ENCODE results near the gene RASEF.

The RASEF gene

DNA sequence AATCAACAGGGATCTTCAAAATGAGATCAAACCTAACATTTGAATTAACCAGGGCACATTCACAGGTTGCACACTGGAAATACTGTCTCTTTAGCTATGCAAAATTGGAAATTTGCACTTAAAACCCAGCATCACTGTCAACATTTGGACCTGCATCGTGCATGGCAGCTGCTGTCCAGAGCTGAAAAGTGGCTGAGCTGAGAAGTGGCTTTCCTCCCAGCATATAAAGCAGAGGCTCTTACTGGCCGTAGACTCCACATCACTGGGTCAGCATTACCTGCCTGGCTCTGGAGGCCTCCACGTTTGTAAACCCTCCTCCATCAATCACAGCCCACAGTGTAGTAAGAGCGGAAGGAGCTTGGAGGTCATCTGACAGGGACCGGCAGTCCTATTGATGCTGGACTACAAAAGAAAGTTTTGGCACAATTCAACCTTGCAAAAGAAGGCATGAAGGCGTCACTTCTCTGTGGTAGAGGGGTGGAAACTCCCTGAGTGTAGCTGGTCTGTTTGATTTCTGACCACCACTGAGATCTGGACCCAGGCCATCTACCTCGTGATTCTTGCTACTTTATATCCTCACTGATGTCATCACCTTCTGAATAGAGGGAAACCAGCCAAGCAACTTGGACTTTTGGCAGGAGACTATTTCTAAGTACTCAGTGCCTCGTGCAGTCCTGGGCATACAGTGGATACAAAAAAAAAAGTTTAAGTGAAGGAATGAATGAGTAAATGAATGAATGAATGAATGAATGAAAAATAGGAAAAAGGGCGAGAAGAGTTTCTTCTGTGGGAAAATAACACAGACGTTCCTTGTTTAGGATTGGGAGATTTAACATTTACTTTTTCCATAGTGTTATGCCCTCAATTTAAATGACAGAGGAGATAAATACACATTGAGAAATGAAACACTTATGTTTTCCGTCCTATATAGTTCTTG is 14.8 kb downstream of the RASEF start:
- DNase-seq: no peak

DNA sequence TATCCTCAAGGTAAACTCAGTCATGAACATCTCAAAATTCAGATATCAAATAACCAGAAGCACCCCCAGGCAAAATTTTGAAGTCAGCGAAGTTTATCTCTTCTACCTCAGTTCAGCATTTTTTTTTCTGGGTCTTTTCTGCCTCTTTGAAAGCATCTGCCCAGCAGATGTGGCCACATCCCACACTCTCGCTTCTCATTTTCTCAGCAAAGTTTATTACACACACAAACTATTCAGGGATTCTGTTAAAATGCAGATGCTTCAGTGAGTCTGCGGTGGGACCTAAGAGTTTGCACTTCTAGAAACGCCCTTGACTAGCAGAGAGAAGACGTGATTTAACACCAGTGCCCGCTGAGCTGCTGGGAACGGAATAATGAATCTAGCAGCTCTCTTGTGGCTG is 19.3 kb downstream of the RASEF start:
- DNase-seq: no peak

DNA sequence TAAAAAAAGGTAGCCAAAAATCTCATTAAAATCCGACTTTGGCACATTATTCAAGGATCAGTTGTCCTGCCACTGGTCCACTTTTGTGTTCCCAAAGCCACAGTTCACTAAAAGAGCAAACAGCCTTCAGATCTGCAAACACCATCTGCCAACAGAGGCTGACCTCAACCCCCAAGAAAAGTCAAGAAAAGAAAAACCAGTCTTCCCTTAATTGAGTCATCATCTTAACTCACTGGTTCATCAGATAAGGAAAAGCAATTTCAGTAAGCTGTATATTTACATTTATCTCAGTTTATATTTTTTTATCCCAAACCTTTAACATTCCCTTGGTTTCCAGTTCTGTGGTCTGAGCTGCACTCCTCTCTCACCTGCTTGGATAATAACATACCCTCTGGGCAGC is 21.2 kb downstream of the RASEF start:
- no peak for DNase-seq

DNA sequence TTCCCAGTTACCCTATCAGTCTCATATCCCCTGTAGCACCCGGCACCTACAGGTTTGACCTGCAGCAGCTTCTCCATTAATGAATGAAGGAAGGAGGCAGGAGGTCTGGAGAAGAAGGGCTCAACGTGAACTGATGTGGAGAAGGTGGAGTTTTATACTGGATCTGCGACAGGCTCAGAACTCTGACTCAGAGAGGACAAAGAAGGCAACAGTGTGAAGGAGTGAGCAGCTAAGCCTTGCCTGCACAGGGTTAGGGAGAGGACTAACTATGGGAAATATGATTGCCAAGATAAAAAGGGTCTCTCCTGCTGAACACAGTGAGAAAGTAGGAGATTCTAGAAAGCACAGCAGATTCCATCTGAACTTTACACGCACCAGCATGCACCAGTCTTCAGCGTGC is 23.6 kb downstream of the RASEF start:
- no peak for DNase-seq

DNA sequence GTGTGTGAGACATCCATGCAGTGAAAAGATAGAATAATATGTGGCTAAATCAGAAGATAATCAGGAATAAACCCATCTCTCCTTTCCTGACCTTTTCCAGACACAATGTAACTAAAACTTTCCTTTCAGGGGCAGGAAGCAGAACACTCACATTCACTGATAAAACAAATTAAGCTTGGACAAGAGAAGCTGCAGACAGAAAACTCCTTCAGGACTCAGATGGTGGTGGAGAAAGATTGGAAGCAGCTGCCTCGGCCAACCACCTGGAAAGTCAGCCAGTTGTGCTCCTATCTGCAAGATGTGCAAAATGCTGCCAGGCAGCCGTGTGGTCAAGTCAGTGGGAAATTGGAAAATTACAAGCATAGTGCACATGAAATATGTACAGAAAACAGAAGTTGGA is 26.9 kb downstream of the RASEF start:
- DNase-seq: no peak

DNA sequence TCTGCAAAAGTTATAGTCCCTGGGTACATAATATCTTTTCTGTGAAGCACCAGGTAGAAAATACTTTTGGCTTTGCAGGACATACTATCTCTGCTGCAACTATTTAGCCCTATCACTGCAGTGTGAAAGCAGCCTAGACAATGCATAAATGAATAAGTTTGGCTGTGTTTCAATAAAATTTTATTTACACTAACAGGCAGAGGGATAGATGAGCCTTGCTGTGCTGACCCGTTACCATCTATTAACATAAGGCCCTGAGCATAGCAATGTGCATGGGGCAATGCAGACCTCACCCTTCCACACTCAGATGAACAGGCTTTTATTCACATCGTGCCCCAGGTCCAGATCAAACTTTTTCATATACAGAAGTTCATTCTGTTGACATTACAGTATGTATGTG is 27.8 kb downstream of the RASEF start:
- no peak for DNase-seq

DNA sequence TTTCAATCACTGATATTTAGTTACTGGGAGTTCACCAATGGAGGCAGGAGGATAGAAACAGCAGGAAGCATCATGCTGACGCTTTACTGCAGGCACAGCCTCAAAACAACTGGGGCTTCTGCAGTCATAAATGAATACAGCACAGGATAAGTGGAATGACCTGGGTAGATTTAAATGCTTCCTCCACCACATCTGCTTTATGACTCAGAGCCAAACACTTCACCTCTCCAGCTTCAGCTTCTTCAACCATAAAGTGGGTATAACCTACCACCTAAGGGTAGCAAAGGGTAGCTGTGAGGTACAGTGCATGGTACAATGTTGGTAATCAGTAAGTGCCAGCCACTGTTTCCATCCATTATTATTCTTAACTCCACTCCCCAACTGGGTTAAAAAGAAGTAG is 28.4 kb downstream of the RASEF start:
- DNase-seq: no peak

DNA sequence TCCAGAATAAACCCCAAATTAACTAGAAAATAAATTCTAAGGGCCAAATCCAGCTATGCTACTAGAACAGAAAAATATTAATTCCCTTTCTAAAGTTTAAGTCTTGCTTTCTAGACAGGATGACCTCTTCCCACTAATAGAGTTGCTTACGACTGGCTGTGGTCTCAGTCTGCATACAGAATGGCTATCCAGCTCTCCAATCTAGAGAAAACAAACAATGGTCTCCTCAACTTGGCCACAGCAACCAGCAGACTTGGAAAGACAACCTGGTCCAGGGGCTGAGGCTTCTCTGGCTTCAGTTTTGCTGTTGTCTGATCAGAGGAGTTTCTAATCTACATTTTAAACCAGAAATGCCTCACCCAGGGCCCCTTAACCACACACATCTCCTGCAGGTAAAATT is 28.9 kb downstream of the RASEF start:
- no peak for DNase-seq

DNA sequence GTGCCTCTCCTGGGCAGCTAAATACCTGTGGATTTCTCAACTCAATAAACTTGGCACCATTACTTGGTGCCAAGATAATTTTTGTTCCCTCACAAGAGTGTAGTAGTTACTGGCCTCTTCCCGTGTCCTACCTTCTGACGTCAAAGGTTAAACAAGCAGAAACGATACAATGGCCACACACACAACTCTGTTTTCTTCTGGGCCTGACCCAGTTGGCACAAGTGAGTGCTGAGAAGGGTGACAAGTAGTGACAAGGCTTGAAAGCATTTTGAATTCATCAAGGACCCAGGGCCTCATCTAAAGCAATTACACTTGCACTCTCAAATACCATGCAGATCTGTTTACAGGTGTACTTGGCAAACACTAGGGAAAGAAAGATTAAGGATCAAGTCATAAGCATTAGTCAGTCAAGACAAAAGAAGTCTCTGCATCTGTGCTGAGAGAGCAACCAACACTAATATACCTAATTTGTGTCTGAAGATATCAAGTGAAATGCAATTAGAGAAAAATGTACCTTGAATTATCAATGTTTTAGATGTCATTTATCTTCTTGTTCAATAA is 30.8 kb downstream of the RASEF start:
- DNase-seq: no peak

DNA sequence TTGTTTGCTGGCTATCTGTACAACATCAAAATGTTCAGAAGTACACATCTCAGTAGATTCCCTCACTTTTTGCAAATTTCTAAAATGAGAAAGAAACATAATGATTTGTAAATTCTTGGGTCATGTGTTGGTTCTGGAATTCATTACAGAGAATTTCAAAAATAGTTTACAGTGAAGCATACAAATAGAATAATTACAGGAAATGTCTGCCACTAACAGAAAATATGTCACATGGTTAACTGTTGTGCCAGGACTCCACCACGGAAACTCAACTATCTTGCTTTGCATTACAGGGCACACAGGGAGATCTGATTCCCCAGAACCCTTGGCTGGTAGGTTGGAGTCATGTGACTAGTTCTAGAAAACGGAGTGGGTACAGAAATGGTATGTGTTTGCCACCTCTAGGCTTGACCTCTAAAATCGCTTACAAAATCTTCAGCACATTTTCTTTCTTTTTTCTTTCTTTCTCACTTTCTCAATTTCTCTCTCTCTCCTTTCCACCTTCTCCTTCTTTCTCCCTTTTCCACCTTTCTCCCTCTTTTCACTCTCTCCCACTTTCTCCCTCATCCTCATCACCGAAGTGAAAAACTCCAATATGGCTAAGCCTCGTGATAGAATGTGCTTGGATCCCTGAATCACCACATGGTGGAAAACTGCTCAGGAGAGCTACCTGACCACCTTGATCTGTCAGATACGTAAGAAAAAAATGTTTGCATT is 32.4 kb downstream of the RASEF start:
- no peak for DNase-seq

DNA sequence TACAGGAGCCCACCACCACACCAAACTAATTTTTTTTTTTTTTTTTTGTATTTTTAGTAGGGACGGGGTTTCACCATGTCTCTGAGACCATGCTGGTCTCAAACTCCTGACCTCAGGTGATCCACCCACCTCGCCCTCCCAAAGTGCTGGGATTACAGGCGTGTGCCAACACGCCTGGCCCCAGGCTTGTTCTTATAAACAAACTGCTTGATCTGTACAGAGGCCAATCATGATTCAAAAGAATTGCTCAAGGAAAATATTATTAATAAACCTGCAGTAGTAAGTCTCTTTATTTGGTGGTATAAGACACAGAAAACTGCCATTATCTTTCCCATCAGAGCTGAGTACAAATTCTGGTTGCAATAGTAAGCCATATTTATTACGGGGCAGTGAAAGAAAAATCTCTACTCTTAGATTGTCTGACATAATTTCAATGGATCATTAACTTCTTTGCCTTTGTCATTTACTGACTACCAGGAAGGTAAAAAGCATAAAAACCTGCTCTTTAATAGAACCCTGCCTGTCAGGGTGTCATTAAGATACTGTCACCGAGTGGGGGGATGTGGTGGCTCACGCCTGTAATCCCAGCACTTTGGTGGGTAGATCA is 33.3 kb downstream of the RASEF start:
- DNase-seq: no peak

DNA sequence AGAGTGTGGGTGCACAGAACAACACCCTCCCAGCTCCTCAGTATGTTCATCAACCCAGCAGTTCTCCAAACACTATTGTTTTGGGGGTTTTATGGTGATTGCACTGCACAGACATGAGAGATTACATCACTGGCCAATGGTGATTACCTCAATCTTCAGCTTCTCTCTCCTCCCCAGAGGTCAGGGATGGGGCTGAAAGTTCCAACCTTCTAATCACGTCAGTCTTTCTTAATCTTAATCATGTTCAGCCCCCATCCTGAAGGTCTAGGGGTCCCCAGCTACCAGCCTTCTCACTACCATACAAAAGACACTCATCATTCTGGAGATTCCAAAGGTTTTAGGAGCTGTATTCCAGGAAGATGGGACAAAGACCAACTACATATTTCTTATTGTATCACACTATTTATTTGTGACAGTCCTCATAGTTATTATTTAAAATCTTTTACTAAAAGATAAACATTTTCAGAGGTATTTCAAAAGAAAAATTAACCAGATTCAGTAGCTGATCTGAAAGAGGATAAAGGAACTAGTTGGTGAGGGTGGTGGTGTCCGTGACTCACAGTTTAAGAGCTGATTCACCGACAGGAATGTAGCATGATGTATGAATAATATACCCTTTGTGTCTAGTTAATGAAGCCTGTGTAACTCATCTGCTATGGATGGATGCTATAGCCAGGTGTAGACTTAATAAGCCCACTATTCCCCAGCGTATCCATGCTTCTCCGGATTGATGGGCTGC is 35.6 kb downstream of the RASEF start:
- no peak for DNase-seq

DNA sequence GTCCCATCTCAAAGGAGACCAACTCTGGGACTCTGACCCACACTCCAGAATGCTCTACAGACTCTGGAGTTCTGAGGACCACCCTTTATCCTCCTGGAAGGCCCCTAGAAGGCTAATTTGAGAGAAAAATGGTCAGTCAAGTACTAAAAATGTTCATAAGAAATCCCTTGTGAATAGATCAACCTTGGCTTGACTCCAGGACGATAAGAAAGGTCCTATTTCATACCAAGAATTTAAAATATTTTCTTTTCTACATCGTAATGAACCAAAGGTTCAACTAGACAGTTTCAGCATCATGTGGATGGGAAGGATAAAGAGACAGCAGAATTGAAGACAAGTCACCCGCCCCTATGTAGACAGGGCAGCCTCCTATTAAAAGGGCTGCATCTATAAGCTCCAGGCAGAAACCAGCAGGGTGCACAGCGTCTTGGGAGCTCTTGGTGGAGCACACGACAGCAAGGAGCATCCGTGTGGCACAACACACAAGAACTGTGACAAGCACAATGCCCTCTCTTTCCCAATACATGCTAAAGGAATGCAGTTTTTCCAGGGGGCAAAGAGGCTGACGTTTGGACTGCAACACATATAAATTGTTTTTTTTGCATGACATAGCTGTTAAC is 38.3 kb downstream of the RASEF start:
- DNase-seq: no peak

DNA sequence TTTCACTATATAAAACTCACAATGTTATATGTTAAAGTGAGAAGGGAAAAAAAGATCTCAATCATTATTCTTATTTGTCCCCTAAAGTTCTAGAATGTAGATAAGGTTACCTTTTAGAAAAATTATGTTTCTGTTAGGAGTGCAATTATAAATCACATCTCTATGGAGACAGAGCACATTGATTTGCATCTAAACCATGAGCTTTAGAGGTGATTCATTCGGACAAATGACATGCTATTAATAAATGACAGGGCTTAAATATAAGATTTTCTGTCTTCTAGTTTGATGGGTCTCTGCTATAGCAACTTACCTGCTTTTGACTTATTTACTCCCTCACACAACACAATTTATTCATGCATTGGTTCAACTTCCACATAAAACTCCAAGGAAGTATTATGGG is 39.8 kb downstream of the RASEF start:
- no peak for DNase-seq

DNA sequence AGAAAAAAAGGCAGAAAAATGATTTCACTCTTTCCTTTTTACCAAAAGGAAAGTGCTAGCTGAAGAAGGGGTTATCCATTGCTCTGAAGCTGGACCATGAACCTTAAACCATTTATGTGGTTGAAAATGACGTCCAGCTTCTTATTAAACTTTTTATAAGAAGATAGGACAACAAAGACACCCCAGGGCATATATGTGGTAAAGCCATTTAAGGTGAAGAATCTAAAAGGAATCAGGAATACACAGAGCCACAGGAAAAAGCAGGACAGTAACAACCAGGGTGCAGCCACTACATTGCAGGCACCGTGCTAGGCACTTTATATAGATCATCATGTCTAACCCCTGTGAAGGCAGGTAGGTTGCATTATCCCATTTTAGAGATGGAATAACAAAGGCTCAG is 42.1 kb downstream of the RASEF start:
- DNase-seq: no peak

DNA sequence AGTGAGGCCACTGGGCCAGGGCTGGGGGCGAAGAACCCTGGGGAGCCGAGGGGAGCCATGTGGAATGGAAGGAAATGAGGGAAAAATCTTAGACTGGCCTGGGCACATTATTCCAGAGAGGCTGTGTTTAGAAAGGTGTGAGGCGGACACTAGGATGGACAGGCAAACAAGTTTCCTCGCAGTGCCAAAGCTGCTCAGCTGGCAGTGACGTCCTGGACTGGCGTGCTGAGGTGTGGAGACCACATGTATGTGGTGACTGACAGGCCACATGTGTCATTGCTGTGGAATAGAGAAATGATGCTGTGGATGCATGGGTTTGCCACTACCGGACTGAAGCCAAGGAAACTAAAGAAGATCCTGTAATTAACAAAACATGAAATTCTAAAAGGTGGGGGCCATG is 42.6 kb downstream of the RASEF start:
- no peak for DNase-seq

DNA sequence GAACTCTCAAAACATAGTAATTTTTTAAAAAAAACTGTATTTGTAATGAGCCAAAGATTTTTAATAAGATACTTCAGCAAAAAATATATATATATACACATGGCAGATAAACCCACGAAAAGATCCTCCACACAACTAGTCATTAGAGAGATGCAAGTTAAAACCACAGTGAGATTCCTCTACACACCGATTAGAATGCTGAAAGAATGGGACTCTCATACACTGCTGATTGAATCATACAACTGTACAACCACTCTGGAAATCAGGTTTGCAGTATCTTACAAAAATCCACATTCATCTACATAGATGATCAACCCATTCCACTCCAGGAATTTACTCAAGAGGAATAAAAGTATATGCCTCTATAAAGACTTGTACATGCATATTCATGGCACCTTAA is 43.7 kb downstream of the RASEF start:
- no peak for DNase-seq

DNA sequence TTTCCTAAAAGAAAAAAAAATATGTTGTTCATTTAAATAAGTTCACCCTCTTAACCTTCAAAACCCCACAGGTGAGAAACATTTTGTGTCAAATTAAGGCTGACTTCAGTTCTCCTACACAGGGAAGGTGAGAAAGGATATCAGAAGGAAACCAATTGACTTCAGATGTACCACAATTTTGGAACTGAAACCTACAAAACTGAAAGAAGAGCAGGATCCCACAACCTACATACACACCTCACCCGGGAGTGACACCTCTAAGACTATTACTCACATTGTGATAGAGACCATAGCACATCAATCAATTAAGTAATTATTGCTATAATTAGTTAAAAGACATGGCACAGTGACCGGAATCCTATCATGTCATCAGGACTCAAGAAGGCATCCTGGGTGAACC is 47.0 kb downstream of the RASEF start:
- DNase-seq: no peak

DNA sequence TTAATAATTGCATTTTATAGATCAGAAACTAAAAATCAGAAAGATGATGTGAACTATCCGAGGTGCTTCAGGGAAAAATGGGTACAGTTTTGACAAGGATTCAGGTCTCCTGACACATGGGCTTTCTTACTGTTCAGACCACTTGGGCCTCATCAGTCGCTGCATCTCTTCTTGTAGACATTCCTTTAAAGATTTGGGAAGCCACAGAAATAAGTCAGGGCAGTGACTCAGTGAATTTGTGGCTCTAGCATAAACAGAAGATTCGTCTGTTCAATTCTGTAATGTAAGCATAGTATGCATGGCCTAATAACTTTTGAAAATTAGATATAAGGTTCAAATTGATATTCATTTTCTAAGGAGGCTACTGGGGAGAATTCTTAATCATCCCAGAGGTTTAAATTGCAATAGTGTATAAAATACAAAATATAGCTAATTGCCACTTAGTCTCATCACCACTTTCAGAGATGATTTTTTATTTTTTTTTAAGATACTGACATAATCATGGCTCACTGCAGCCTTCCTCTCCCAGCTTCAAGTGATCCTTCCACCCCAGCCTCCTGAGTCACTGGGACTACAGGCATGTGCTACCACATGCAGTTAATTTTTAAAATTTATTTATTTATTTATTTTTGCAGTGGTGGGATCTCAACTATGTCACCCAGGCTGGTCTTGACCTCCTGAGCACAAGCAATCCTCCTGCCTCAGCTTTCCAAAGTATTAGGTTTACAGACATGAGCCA is 48.9 kb downstream of the RASEF start:
- DNase-seq: no peak

DNA sequence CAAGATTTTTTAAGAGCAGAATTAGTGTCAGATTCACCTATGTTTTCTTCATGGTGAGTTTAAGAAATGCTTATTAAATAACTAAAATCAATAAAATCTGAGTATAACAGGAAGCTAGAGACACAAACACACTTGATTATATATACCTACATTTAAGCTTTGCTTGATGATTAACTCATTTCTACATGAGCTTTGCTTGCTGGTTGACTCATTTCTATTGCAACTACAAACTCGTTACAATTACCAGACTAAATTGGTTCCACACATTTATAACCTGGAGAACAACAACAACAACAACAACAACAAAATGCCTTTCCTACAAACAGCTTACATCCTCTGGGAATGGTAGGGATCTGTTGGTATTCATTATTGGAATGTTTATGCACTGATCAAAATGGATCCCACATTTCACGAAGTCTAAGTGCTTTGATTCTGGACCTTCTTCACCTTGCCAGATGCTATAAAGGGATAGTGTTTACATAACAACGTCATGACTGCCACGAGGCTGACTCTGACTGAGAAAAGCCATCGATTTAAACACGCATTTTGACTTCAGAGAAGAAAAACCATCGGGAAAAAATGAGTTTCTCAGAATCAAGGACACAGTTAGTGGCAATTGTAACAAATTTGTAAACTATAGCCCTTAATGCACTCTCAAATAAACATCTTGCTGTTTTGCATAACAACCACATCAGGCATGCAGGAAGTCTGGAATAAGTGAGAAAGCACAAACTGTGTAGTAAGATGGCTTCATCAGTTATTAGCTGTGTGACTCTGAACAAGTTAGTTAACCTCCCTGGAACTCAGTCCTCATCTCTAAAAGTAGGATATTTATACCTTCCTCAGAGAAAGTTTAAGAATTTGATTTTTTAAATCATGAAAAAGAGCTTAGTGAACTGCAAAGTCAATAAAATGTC is 49.8 kb downstream of the RASEF start:
- DNase-seq: no peak

Measured in activated T-cell treated with anti-CD3 and anti-CD28 coated beads for 4 hours (primary cell).